BJ (cell line): ENCODE results near the gene PTPRM. TPM values are rescaled to one million over a fixed set of nuclear protein-coding genes. Genes with fewer than 3 reads are reported as not detected.

Source experiments
- CTCF ChIA-PET: fragments of 350-600 bp; formaldehyde crosslinking; extraction: SDS; loops from one replicate; lab custom pipeline; 2021; ENCODE audit warnings: antibody characterized with exemption, inconsistent platforms; lab: Yijun Ruan, JAX
- POLR2A ChIA-PET: fragments of 300-600 bp; sonication (Branson Sonifier 250); formaldehyde crosslinking; extraction: SDS; loops from one replicate; lab custom pipeline; 2021; ENCODE audit warnings: antibody characterized with exemption; lab: Charles Lee
- DNase-seq: peaks from one replicate; pipeline ENCODE4 v3.0.0-alpha.2; 2011; ENCODE audit warnings: low read depth
- H3K27me3 ChIP-seq: 2 replicates; pipeline ENCODE4 v1.6.0; 2011; ENCODE audit warnings: low read length; ENCODE audit not compliant: control insufficient read depth, insufficient read depth
- H3K36me3 ChIP-seq: 2 replicates; pipeline ENCODE4 v1.5.1; 2011; ENCODE audit warnings: low read length; ENCODE audit not compliant: control insufficient read depth, insufficient read depth
- H3K4me3 ChIP-seq: 2 replicates; pipeline ENCODE4 v1.5.1; 2011; ENCODE audit warnings: low read depth, mild to moderate bottlenecking, control low read depth, low read length
- polyA plus RNA-seq: library from polyadenylated mRNA; depleted of rRNA; stranded (reverse); fragments of >200 nt; gene quantifications from 2 replicates; pipeline ENCODE4 v1.2.3, GENCODE V29; 2011
- TF ChIP-seq, protein P1 (sequence below): IDR thresholded peaks from 2 replicates; pipeline ENCODE4 v1.5.1; 2011; ENCODE audit warnings: low read depth, mild to moderate bottlenecking, control low read depth, inconsistent platforms, low read length, moderate library complexity; ENCODE audit not compliant: insufficient read depth

The PTPRM gene
- polyA plus RNA-seq, 1 experiment = 149 TPM

- Histone ChIP-seq H3K36me3 (no peaks in the 10 kb centered on the region), H3K4me3 (no peak overlapping the region), H3K27me3 (no peaks in the 10 kb centered on the region)
- CTCF ChIA-PET = interaction anchor here (0.7 to 1.2 kb wide), 2 partner anchors 20 to 226 kb away, joined by 3 to 4 read pairs; partner anchors contain the start of gene PTPRM
- DNase-seq = no peak
- POLR2A ChIA-PET = no interaction called here
- TF ChIP-seq, protein P1, sequence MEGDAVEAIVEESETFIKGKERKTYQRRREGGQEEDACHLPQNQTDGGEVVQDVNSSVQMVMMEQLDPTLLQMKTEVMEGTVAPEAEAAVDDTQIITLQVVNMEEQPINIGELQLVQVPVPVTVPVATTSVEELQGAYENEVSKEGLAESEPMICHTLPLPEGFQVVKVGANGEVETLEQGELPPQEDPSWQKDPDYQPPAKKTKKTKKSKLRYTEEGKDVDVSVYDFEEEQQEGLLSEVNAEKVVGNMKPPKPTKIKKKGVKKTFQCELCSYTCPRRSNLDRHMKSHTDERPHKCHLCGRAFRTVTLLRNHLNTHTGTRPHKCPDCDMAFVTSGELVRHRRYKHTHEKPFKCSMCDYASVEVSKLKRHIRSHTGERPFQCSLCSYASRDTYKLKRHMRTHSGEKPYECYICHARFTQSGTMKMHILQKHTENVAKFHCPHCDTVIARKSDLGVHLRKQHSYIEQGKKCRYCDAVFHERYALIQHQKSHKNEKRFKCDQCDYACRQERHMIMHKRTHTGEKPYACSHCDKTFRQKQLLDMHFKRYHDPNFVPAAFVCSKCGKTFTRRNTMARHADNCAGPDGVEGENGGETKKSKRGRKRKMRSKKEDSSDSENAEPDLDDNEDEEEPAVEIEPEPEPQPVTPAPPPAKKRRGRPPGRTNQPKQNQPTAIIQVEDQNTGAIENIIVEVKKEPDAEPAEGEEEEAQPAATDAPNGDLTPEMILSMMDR = no peak
These were observed 226.0 kb downstream of the PTPRM start for GRCh38 chr18:7793100-7793499.

- no peak overlapping the region for H3K4me3 ChIP-seq
- CTCF ChIA-PET = interaction anchor here (4.3 kb wide), 1 partner anchor 14 kb away, joined by 27 read pairs; no protein-coding TSS in a partner anchor
- no peaks in the 10 kb centered on the region for H3K27me3 ChIP-seq
- TF ChIP-seq, protein P1 = no peak
- no peaks in the 10 kb centered on the region for H3K36me3 ChIP-seq
- DNase-seq = no peak
- POLR2A ChIA-PET = no interaction called here
These were observed 236.9 kb downstream of the PTPRM start for GRCh38 chr18:7803956-7804469.

- no peaks in the 10 kb centered on the region for H3K27me3 ChIP-seq
These were observed 238.0 kb downstream of the PTPRM start for GRCh38 chr18:7805096-7805495.

GRCh38 chr18:7805880-7806279, 238.8 kb downstream of the PTPRM start:
- TF ChIP-seq, protein P1 = no peak
- H3K27me3 ChIP-seq = no peaks in the 10 kb centered on the region
- ChIA-PET POLR2A (no interaction called here), CTCF (interaction anchor here (0.7 to 4.3 kb wide), 3 partner anchors 15 to 1711 kb away, joined by 3 to 27 read pairs (median 3); no protein-coding TSS in a partner anchor)
- no peak for DNase-seq
- H3K36me3 ChIP-seq = no peaks in the 10 kb centered on the region
- H3K4me3 ChIP-seq = no peak overlapping the region

More at GRCh38 chr18:7805096-7805495, 238.0 kb downstream of the PTPRM start:
- ChIA-PET CTCF (interaction anchor here (0.9 to 4.3 kb wide), 2 partner anchors 15 to 532 kb away, joined by 3 to 27 read pairs; no protein-coding TSS in a partner anchor), POLR2A (no interaction called here)
- H3K36me3 ChIP-seq = no peaks in the 10 kb centered on the region
- DNase-seq = no peak
- TF ChIP-seq, protein P1 = no peak
- no peak overlapping the region for H3K4me3 ChIP-seq

DNA sequence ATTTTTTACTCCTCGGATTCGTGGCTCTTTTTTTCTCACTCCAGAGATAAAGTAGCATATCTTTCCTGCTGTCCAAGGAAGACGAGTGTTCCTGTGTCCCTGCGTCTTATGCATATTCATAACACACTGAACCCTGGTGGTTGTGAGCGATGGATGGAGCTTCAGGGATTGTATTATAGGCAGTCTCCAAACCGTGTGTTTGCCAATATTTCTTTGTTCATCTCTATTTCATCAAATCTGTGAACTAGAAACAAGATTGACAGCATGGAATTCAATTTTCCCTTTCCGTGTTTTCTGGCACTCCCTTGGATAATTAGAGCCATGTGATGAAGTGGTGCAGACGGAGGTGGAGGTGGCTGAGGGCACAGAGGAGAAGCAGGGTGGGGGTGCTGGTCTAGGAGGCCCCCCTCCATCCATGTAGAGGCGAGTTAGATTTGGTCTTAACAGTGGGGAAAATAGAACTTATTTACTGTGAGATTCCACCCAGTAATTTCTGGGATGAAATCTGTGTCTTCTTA, 240.9 kb downstream of the PTPRM start:
- TF ChIP-seq, protein P1 = no peak
- POLR2A ChIA-PET = no interaction called here
- Histone ChIP-seq H3K36me3 (no peaks in the 10 kb centered on the region), H3K4me3 (no peak overlapping the region), H3K27me3 (no peaks in the 10 kb centered on the region)
- no peak for DNase-seq
- CTCF ChIA-PET = interaction anchor here (4.3 kb wide), 1 partner anchor 18 kb away, joined by 27 read pairs; no protein-coding TSS in a partner anchor
